PC-3 (cell line): ENCODE measurements around the gene CDK19.

Experiments used
- EZH2phosphoT487 ChIP-seq: fragments of 300-600 bp; sonication (generic); IDR thresholded peaks from 2 replicates; pipeline ENCODE4 v1.6.1; 2018; ENCODE audit warnings: mild to moderate bottlenecking, antibody characterized with exemption, low read length, borderline replicate concordance
- TF ChIP-seq, protein P1 (sequence below): fragments of 300-600 bp; sonication (generic); conservative IDR thresholded peaks from 2 replicates; pipeline ENCODE4 v1.5.1; 2017; ENCODE audit warnings: antibody characterized with exemption, low read depth, mild to moderate bottlenecking, low read length

DNA sequence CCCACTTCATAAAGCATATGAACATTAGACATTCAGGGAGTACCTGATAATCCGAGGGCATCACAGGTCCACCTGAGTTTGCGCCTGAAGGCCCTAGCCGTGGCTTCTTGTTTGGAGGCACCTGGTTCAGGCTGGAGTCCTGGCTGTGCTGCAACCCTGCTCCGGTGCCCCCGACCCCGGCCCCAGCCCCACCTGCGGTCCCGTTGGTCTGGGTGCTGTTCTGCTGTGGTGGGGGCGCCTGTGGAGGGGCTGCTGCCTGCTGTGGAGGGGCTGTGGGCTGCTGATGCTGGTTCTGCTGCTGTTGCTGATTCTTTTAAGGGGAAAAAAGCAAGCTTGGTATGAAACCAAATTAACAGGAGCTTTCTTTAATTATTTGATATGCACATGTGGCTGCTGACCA lies 194.2 kb downstream of the CDK19 start:
- TF ChIP-seq, protein P1, sequence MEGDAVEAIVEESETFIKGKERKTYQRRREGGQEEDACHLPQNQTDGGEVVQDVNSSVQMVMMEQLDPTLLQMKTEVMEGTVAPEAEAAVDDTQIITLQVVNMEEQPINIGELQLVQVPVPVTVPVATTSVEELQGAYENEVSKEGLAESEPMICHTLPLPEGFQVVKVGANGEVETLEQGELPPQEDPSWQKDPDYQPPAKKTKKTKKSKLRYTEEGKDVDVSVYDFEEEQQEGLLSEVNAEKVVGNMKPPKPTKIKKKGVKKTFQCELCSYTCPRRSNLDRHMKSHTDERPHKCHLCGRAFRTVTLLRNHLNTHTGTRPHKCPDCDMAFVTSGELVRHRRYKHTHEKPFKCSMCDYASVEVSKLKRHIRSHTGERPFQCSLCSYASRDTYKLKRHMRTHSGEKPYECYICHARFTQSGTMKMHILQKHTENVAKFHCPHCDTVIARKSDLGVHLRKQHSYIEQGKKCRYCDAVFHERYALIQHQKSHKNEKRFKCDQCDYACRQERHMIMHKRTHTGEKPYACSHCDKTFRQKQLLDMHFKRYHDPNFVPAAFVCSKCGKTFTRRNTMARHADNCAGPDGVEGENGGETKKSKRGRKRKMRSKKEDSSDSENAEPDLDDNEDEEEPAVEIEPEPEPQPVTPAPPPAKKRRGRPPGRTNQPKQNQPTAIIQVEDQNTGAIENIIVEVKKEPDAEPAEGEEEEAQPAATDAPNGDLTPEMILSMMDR, result no peak
- no peak for TF ChIP-seq EZH2phosphoT487
